T-helper 1 cell treated with Interleukin-12 subunit alpha and Interleukin-12 subunit beta and Interleukin-4 antibody, amounts not matched to agents 30 μg/mL and 1 μg/mL, for 36 hours (primary cell): Measurements from ENCODE around the gene MAOA.
"Not testable (repeated sequence)": the region's sequence is repeated elsewhere in the genome, so short reads cannot be mapped to it uniquely, and the experiment has no call there.

ENCODE experiments used
- H3K27ac Mint-ChIP-seq: one replicate; pipeline ENCODE4 v1.8.0; 2021; ENCODE audit warnings: mild to moderate bottlenecking, mixed read lengths
- H3K27me3 Mint-ChIP-seq: one replicate; pipeline ENCODE4 v1.8.0; 2021; ENCODE audit warnings: low read depth, mixed read lengths
- H3K36me3 Mint-ChIP-seq: one replicate; pipeline ENCODE4 v1.8.0; 2021; ENCODE audit warnings: low read depth, mixed read lengths
- H3K4me1 Mint-ChIP-seq: one replicate; pipeline ENCODE4 v1.8.0; 2021; ENCODE audit warnings: low read depth, mixed read lengths
- H3K4me3 Mint-ChIP-seq: one replicate; pipeline ENCODE4 v1.8.0; 2021; ENCODE audit warnings: mild to moderate bottlenecking, moderate library complexity, mixed read lengths
- H3K9me3 Mint-ChIP-seq: one replicate; pipeline ENCODE4 v1.8.0; 2021; ENCODE audit warnings: mixed read lengths

Gene MAOA

GRCh38 chrX:43644124-43644701 is 11.9 kb upstream of the MAOA start:
- no peak overlapping the region for H3K27ac Mint-ChIP-seq
- H3K4me3 Mint-ChIP-seq, result no peak overlapping the region
- H3K27me3 Mint-ChIP-seq, result no peaks in the 10 kb centered on the region
- no peaks in the 10 kb centered on the region for H3K36me3 Mint-ChIP-seq
- H3K9me3 Mint-ChIP-seq, result no peaks in the 10 kb centered on the region
- H3K4me1 Mint-ChIP-seq, result peaks cover 3% of the 10 kb centered on the region

- no peaks in the 10 kb centered on the region for H3K27me3 Mint-ChIP-seq
- no peaks in the 10 kb centered on the region for H3K9me3 Mint-ChIP-seq
- no peaks in the 10 kb centered on the region for H3K36me3 Mint-ChIP-seq
- H3K4me3 Mint-ChIP-seq, result no peak overlapping the region
- peaks cover 3% of the 10 kb centered on the region for H3K4me1 Mint-ChIP-seq
- H3K27ac Mint-ChIP-seq, result no peak overlapping the region
These were observed 9.3 kb upstream of the MAOA start for GRCh38 chrX:43646800-43647199.

- H3K27ac Mint-ChIP-seq, result peak overlapping the region; percentile 96
- no peaks in the 10 kb centered on the region for H3K9me3 Mint-ChIP-seq
- H3K4me3 Mint-ChIP-seq, result peak overlapping the region; percentile 89
- H3K27me3 Mint-ChIP-seq, result peaks cover 22% of the 10 kb centered on the region
- H3K36me3 Mint-ChIP-seq, result no peaks in the 10 kb centered on the region
- peaks cover 3% of the 10 kb centered on the region for H3K4me1 Mint-ChIP-seq
These were observed 1.5 kb upstream of the MAOA start for GRCh38 chrX:43654431-43655150.

- H3K27me3 Mint-ChIP-seq, result peaks cover 22% of the 10 kb centered on the region
- no peaks in the 10 kb centered on the region for H3K9me3 Mint-ChIP-seq
- no peak overlapping the region for H3K27ac Mint-ChIP-seq
- H3K4me3 Mint-ChIP-seq, result peak overlapping the region; percentile 89
- H3K36me3 Mint-ChIP-seq, result no peaks in the 10 kb centered on the region
- peaks cover 3% of the 10 kb centered on the region for H3K4me1 Mint-ChIP-seq
These were observed 721 bp upstream of the MAOA start for GRCh38 chrX:43655151-43656004.

- Mint-ChIP-seq H3K4me3 (no peak overlapping the region), H3K27ac (no peak overlapping the region), H3K9me3 (no peaks in the 10 kb centered on the region), H3K27me3 (peaks cover 22% of the 10 kb centered on the region), H3K4me1 (peaks cover 3% of the 10 kb centered on the region), H3K36me3 (no peaks in the 10 kb centered on the region)
These were observed 1.6 kb downstream of the MAOA start for GRCh38 chrX:43657671-43658070.

- H3K4me1 Mint-ChIP-seq, result no peaks in the 10 kb centered on the region
- no peak overlapping the region for H3K27ac Mint-ChIP-seq
- H3K36me3 Mint-ChIP-seq, result no peaks in the 10 kb centered on the region
- no peaks in the 10 kb centered on the region for H3K9me3 Mint-ChIP-seq
- peaks cover 8% of the 10 kb centered on the region for H3K27me3 Mint-ChIP-seq
- no peak overlapping the region for H3K4me3 Mint-ChIP-seq
These were observed 5.6 kb downstream of the MAOA start for GRCh38 chrX:43661521-43662240.

- Mint-ChIP-seq H3K36me3 (no peaks in the 10 kb centered on the region), H3K4me3 (no peak overlapping the region), H3K27me3 (peaks cover 4% of the 10 kb centered on the region), H3K27ac (no peak overlapping the region), H3K4me1 (no peaks in the 10 kb centered on the region), H3K9me3 (no peaks in the 10 kb centered on the region)
These were observed 7.1 kb downstream of the MAOA start for GRCh38 chrX:43663173-43663572.

- H3K9me3 Mint-ChIP-seq, result no peaks in the 10 kb centered on the region
- H3K27me3 Mint-ChIP-seq, result no peaks in the 10 kb centered on the region
- H3K4me1 Mint-ChIP-seq, result no peaks in the 10 kb centered on the region
- H3K27ac Mint-ChIP-seq, result no peak overlapping the region
- H3K36me3 Mint-ChIP-seq, result no peaks in the 10 kb centered on the region
- no peak overlapping the region for H3K4me3 Mint-ChIP-seq
These were observed 8.2 kb downstream of the MAOA start for GRCh38 chrX:43664258-43664657.

GRCh38 chrX:43664708-43665107 is 8.6 kb downstream of the MAOA start:
- H3K36me3 Mint-ChIP-seq, result no peaks in the 10 kb centered on the region
- H3K4me1 Mint-ChIP-seq, result no peaks in the 10 kb centered on the region
- no peak overlapping the region for H3K4me3 Mint-ChIP-seq
- no peaks in the 10 kb centered on the region for H3K9me3 Mint-ChIP-seq
- H3K27me3 Mint-ChIP-seq, result no peaks in the 10 kb centered on the region
- no peak overlapping the region for H3K27ac Mint-ChIP-seq

GRCh38 chrX:43666311-43666912 is 10.3 kb downstream of the MAOA start:
- no peak overlapping the region for H3K4me3 Mint-ChIP-seq
- no peak overlapping the region for H3K27ac Mint-ChIP-seq
- H3K4me1 Mint-ChIP-seq, result no peaks in the 10 kb centered on the region
- H3K27me3 Mint-ChIP-seq, result no peaks in the 10 kb centered on the region
- H3K36me3 Mint-ChIP-seq, result no peaks in the 10 kb centered on the region
- no peaks in the 10 kb centered on the region for H3K9me3 Mint-ChIP-seq

- H3K27me3 Mint-ChIP-seq, H3K9me3 Mint-ChIP-seq, H3K27ac Mint-ChIP-seq, H3K36me3 Mint-ChIP-seq, H3K4me3 Mint-ChIP-seq, H3K4me1 Mint-ChIP-seq: not testable (repeated sequence)
These were observed 20.0 kb downstream of the MAOA start for GRCh38 chrX:43675965-43676628.

GRCh38 chrX:43676971-43677572 is 21.0 kb downstream of the MAOA start:
- no peak overlapping the region for H3K27ac Mint-ChIP-seq
- H3K27me3 Mint-ChIP-seq, result no peaks in the 10 kb centered on the region
- H3K9me3 Mint-ChIP-seq, result no peaks in the 10 kb centered on the region
- H3K36me3 Mint-ChIP-seq, result no peaks in the 10 kb centered on the region
- no peaks in the 10 kb centered on the region for H3K4me1 Mint-ChIP-seq
- no peak overlapping the region for H3K4me3 Mint-ChIP-seq

- Mint-ChIP-seq H3K9me3 (no peaks in the 10 kb centered on the region), H3K36me3 (no peaks in the 10 kb centered on the region), H3K4me1 (no peaks in the 10 kb centered on the region), H3K27me3 (no peaks in the 10 kb centered on the region), H3K4me3 (no peak overlapping the region), H3K27ac (no peak overlapping the region)
These were observed 21.9 kb downstream of the MAOA start for GRCh38 chrX:43677993-43678392.
